GM21360 (cell line): ENCODE data around the gene DGKB.
"Not testable (repeated sequence)": the region's sequence is repeated elsewhere in the genome, so short reads cannot be mapped to it uniquely, and the experiment has no call there.

Source experiments
- ATAC-seq: cut with Tn5 transposase; IDR thresholded peaks from one replicate; pipeline ENCODE4 v1.9.1; 2021; ENCODE audit warnings: mild to moderate bottlenecking, moderate library complexity; ENCODE audit not compliant: unreplicated experiment

The DGKB gene

GRCh38 chr7:14332155-14332554 is 570.4 kb downstream of the DGKB start:
- ATAC-seq: no peak

GRCh38 chr7:14324767-14325166 is 577.8 kb downstream of the DGKB start:
- no peak for ATAC-seq

GRCh38 chr7:14322724-14323123 is 579.8 kb downstream of the DGKB start:
- no peak for ATAC-seq

- ATAC-seq: no peak
These were observed 580.6 kb downstream of the DGKB start for GRCh38 chr7:14321947-14322346.

- no peak for ATAC-seq
These were observed 593.1 kb downstream of the DGKB start for GRCh38 chr7:14309432-14309831.

GRCh38 chr7:14305233-14305866 is 597.2 kb downstream of the DGKB start:
- ATAC-seq: no peak

- ATAC-seq: no peak
These were observed 599.0 kb downstream of the DGKB start for GRCh38 chr7:14303536-14303935.

GRCh38 chr7:14294637-14295036 is 607.9 kb downstream of the DGKB start:
- ATAC-seq: no peak

GRCh38 chr7:14293434-14293833 is 609.1 kb downstream of the DGKB start:
- ATAC-seq: no peak

GRCh38 chr7:14292737-14293136 is 609.8 kb downstream of the DGKB start:
- ATAC-seq: no peak

GRCh38 chr7:14289957-14290356 is 612.6 kb downstream of the DGKB start:
- ATAC-seq: no peak

- ATAC-seq: no peak
These were observed 613.9 kb downstream of the DGKB start for GRCh38 chr7:14288701-14289100.

GRCh38 chr7:14287398-14287797 is 615.2 kb downstream of the DGKB start:
- ATAC-seq: no peak

GRCh38 chr7:14286036-14286435 is 616.5 kb downstream of the DGKB start:
- no peak for ATAC-seq

GRCh38 chr7:14279065-14279871 is 623.3 kb downstream of the DGKB start:
- ATAC-seq: not testable (repeated sequence)

- ATAC-seq: no peak
These were observed 627.2 kb downstream of the DGKB start for GRCh38 chr7:14275356-14275755.

GRCh38 chr7:14271441-14271840 is 631.1 kb downstream of the DGKB start:
- ATAC-seq: no peak

- ATAC-seq: no peak
These were observed 632.5 kb downstream of the DGKB start for GRCh38 chr7:14270099-14270498.

- ATAC-seq: no peak
These were observed 642.5 kb downstream of the DGKB start for GRCh38 chr7:14260011-14260410.

GRCh38 chr7:14258861-14259260 is 643.7 kb downstream of the DGKB start:
- ATAC-seq: no peak

- ATAC-seq: no peak
These were observed 644.1 kb downstream of the DGKB start for GRCh38 chr7:14258441-14258840.

- ATAC-seq: no peak
These were observed 650.1 kb downstream of the DGKB start for GRCh38 chr7:14252458-14252857.
